Measurements from ENCODE around the gene NPEPPS. TPM values are rescaled to one million over a fixed set of nuclear protein-coding genes. Genes with fewer than 3 reads are reported as not detected.

NPEPPS gene
- total RNA-seq, 1 donor from 2014 or later = 201 TPM

DNA sequence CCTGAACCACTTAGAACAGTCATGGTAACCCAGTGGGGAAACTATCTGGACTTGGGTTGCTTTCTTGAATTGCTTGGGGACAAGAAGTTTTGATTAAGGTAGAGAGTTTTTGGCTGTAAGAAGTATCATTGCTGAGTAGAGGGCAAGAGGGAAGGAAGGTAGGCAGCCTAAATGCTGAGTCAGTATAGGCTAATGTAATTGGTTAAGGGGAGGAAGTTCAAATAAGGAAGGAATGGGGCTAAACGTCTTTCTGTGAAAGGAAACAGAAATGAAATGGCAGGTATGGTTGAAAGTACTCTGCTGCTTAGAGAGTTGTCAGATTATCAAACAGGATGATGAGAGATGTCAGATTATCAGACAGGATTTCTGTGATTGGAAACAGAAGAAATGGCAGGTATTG, 139.2 kb downstream of the NPEPPS start:
- no peak for DNase-seq (ENCODE audit: low spot score in 2 of 2, unreplicated experiment in 2 of 2)
- peaks cover 48% of the 10 kb centered on the region for H3K36me3 Mint-ChIP-seq
- TF ChIP-seq, protein P1, sequence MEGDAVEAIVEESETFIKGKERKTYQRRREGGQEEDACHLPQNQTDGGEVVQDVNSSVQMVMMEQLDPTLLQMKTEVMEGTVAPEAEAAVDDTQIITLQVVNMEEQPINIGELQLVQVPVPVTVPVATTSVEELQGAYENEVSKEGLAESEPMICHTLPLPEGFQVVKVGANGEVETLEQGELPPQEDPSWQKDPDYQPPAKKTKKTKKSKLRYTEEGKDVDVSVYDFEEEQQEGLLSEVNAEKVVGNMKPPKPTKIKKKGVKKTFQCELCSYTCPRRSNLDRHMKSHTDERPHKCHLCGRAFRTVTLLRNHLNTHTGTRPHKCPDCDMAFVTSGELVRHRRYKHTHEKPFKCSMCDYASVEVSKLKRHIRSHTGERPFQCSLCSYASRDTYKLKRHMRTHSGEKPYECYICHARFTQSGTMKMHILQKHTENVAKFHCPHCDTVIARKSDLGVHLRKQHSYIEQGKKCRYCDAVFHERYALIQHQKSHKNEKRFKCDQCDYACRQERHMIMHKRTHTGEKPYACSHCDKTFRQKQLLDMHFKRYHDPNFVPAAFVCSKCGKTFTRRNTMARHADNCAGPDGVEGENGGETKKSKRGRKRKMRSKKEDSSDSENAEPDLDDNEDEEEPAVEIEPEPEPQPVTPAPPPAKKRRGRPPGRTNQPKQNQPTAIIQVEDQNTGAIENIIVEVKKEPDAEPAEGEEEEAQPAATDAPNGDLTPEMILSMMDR (IDR thresholded peaks at IDR 0.05; ENCODE audit: unreplicated experiment) = no peak
- H3K4me3 Mint-ChIP-seq = no peak overlapping the region
- H3K27me3 Mint-ChIP-seq (ENCODE audit: low read depth) = no peaks in the 10 kb centered on the region
- H3K9me3 Mint-ChIP-seq = no peaks in the 10 kb centered on the region
- no peaks in the 10 kb centered on the region for H3K4me1 Mint-ChIP-seq
- no peak overlapping the region for H3K27ac Mint-ChIP-seq

Other genes with a start within 250 kb of the NPEPPS start
- 4.3 to 5.7 TPM (median 4.8 TPM) in 3 replicates for gene EFCAB13, start 207.2 kb upstream of the NPEPPS start, total RNA-seq
- 284 to 314 TPM (median 302 TPM) in 3 replicates for gene KPNB1, start 118.8 kb downstream of the NPEPPS start, total RNA-seq
- 49.8 to 53.9 TPM (median 52.7 TPM) in 3 replicates for gene TBKBP1, start 163.1 kb downstream of the NPEPPS start, total RNA-seq
- gene TBX21, start 202.1 kb downstream of the NPEPPS start, total RNA-seq = not detected in 3 replicates